Prostate gland (tissue), 2 donors: ENCODE results near the gene EHD1. TPM values are rescaled to one million over a fixed set of nuclear protein-coding genes. Genes with fewer than 3 reads are reported as not detected.

Experiments
- DNase-seq: peaks from one replicate; pipeline ENCODE4 v3.0.0-alpha.2; 2019; ENCODE audit warnings: low spot score
- H3K27ac ChIP-seq, 2 donors: fragments of 200-600 bp; sonication (generic); 2 replicates each; pipeline ENCODE4 v1.5.1; 2017 to 2019
- H3K27me3 ChIP-seq: fragments of 200-600 bp; sonication (generic); replicated peaks from 2 replicates; pipeline ENCODE4 v1.5.1; 2019; ENCODE audit not compliant: insufficient read depth
- H3K36me3 ChIP-seq, 2 donors: fragments of 200-600 bp; sonication (generic); 1 replicate in 1 of 2; 2 replicates in 1 of 2; pipeline versions ENCODE4 v1.5.1 to v1.8.1; 2017 to 2019
- H3K4me1 ChIP-seq: fragments of 200-600 bp; sonication (generic); replicated peaks from 2 replicates; pipeline ENCODE4 v1.5.1; 2019
- H3K4me3 ChIP-seq, 2 donors: fragments of 200-600 bp; sonication (generic); 2 replicates each; pipeline ENCODE4 v1.5.1; 2017 to 2019
- H3K9me3 ChIP-seq: fragments of 200-600 bp; sonication (generic); 2 replicates; pipeline ENCODE4 v1.5.1; 2017
- POLR2A ChIP-seq: fragments of 450-650 bp; IDR thresholded peaks from one replicate; pipeline ENCODE4 v1.6.1; 2016; ENCODE audit warnings: antibody characterized with exemption, mild to moderate bottlenecking
- POLR2AphosphoS5 ChIP-seq: sonication (generic); formaldehyde crosslinking; IDR thresholded peaks from one replicate; pipeline ENCODE4 v1.6.1; 2017; ENCODE audit warnings: antibody characterized with exemption
- WGBS: methylation state at CpG from one replicate; pipeline ENCODE4 v1.1.5; 2018; 5-methylcytosine and 5-hydroxymethylcytosine counted together
- intact Hi-C: fragments of 100-400 bp; cut with DNase I; formaldehyde crosslinking; loops from one replicate; pipeline ENCODE4 v1.14.2; 2022
- total RNA-seq, 2 donors: library from RNA; depleted of rRNA; stranded (reverse); fragments of >200 nt; gene quantifications; one replicate each; pipeline ENCODE4 v1.1.0, GENCODE V29; 2016
- TF ChIP-seq, protein P1 (sequence below), 4 experiments: fragments of 200-600 bp in 2 of 4; fragments of 450-650 bp in 2 of 4; sonication (generic) in 2 of 4; IDR thresholded peaks; 1 replicate in 3 of 4; 2 replicates in 1 of 4; pipeline ENCODE4 v1.5.1; 2016 to 2019; ENCODE audit warnings: antibody characterized with exemption in 4 of 4, mild to moderate bottlenecking in 2 of 4, moderate library complexity in 2 of 4

Gene EHD1
- total RNA-seq, 2 donors from 2014 or later: 38.8 to 104 TPM

DNA sequence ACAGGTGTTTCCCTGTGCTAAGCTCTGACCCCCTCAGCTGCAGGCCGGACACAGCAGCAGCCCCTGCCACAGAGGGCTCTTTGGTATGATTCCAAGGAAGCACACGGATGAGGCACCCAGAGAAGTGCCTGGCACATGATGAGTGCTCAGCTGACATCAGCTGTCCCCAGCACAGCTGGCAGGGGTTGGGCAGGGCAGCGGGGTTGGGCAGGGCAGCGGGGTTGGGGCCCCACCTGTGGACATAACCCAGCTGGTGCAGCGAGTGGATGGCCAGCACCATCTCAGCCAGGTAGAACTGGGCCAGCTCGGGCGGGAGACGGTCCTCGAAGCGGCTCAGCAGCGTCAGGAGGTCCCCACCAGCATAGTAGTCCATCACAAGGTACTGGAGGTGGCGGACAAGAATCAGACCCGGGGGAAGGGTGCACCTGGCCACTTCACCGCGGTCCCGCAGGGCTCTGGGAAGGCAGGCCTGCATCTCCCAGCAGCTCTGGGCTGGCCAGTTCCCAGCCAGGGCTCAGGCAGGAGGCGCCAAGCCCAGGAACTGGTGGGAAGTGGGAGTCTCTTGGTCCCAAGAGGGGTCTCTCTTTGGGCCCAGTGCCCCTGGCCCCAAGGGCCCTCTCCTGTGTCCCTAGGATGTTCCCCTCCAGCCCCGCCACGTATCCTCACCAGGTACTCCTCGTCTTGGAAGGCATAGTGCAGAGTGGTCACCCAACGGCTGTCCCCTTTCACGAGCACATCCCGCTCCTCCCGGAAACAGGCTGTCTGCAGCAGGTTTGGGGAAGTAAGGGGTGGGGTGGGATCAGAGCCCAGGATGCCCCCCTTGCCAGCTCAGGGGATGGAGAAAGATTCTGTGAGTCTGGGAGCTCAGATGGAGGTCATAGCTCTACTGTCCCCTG lies 38.3 kb downstream of the EHD1 start:
- TF ChIP-seq POLR2A (no peak), POLR2AphosphoS5 (no peak)
- TF ChIP-seq, protein P1, sequence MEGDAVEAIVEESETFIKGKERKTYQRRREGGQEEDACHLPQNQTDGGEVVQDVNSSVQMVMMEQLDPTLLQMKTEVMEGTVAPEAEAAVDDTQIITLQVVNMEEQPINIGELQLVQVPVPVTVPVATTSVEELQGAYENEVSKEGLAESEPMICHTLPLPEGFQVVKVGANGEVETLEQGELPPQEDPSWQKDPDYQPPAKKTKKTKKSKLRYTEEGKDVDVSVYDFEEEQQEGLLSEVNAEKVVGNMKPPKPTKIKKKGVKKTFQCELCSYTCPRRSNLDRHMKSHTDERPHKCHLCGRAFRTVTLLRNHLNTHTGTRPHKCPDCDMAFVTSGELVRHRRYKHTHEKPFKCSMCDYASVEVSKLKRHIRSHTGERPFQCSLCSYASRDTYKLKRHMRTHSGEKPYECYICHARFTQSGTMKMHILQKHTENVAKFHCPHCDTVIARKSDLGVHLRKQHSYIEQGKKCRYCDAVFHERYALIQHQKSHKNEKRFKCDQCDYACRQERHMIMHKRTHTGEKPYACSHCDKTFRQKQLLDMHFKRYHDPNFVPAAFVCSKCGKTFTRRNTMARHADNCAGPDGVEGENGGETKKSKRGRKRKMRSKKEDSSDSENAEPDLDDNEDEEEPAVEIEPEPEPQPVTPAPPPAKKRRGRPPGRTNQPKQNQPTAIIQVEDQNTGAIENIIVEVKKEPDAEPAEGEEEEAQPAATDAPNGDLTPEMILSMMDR (IDR thresholded peaks at IDR 0.05): no peak
- 90% methylated on average over 24 of the region's 24 CpGs for WGBS
- no peaks in the 10 kb centered on the region for H3K9me3 ChIP-seq
- no peaks in the 10 kb centered on the region for H3K27me3 ChIP-seq
- H3K4me1 ChIP-seq: peaks cover 10% of the 10 kb centered on the region
- H3K4me3 ChIP-seq: no peak overlapping the region
- intact Hi-C loops: no loop called here
- H3K36me3 ChIP-seq: peaks cover 0 to 4% of the 10 kb centered on the region in 2 donors
- no peak for DNase-seq
- no peak overlapping the region for H3K27ac ChIP-seq

DNA sequence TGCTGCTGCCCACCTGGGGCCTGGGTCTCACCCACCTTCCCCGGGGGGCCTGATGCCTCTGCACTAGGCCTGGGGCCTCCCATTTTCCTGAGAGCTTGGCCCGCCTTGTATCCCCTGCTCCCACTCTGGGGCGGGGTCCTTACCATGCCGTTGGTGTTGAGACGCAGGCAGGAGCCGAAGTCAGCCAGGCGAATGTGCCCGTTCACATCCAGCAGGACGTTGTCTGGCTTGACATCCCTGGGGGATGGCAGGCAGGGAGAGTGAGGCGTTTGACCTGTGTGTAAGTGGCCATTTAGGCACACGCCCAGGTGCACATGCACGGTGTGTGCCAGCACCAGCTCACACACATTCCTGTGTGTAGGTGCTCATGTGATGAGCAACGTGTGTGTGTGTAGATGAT lies 39.1 kb downstream of the EHD1 start:
- Histone ChIP-seq H3K27me3 (no peaks in the 10 kb centered on the region), H3K9me3 (no peaks in the 10 kb centered on the region), H3K4me1 (peaks cover 10% of the 10 kb centered on the region), H3K36me3 (peaks cover 0 to 4% of the 10 kb centered on the region in 2 donors), H3K4me3 (no peak overlapping the region), H3K27ac (no peak overlapping the region)
- intact Hi-C loops: no loop called here
- TF ChIP-seq POLR2AphosphoS5 (no peak), POLR2A (no peak)
- 88% methylated on average over 13 of the region's 13 CpGs for whole genome bisulfite sequencing
- no peak for DNase-seq

DNA sequence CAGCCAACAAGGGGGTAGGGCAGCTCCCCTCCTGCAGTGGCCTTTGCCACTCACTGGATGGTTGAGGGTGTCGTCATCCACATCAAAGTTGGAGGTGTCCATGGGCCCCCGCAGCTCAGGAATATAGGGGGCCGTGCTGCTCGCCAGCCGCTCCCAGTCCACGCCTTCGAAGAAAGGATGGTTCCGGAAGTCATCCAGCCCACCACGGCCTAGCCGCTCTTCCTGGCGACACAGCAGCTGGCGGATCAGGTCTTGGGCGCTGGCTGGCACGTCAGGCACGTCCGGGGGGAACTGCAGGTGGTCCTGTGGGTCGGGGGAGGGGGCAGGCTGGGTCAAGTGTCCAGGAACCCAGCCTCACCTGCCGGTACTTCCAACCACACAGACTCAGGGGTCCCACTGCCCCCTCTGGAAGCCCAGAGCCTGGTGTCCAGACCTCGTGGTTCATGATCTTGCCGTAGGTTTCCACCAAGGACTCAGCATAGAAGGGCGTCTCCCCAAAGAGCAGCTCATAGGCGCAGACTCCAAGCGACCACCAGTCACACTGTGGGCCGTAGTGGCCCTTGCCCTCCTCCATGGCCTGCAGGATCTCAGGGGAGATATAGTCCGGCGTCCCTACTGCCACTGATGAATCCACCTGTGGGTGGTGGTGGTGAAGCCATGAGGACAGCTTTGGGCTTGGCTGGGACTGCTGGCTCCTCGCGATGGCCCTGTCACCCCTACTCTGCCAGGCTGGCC lies 39.7 kb downstream of the EHD1 start:
- 91% methylated on average over 28 of the region's 28 CpGs for WGBS
- intact Hi-C loops: no loop called here

DNA sequence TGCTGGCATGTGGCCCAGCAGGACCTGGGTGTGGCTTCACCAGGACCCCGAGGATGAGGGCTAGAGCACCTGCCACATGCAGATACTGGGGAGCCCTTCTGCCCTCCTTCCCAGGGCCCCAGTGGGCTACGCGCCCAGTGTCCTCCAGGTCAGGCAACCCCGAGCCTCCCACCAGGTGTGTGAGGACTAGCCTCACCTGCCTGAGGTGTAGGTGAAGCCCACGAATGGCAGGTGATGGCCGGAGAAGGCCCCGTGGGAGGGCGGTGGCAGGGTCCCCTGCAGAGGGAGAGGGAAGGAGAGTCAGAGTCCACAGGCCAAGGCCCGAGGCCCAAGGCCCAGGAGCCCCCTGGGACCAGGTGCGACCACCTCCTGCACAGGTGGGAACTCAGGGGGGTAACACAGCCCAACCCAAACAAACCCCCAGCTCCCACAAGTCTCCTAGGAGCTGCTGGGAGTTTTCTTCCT lies 40.5 kb downstream of the EHD1 start:
- Histone ChIP-seq H3K27ac (no peak overlapping the region), H3K9me3 (no peaks in the 10 kb centered on the region), H3K4me3 (no peak overlapping the region), H3K27me3 (no peaks in the 10 kb centered on the region), H3K4me1 (peaks cover 10% of the 10 kb centered on the region), H3K36me3 (peaks cover 4 to 6% of the 10 kb centered on the region in 2 donors)
- no peak for TF ChIP-seq POLR2A
- TF ChIP-seq, protein P1 (IDR thresholded peaks at IDR 0.05): no peak
- TF ChIP-seq POLR2AphosphoS5: no peak
- intact Hi-C loops: no loop called here
- 90% methylated on average over 6 of the region's 10 CpGs for WGBS
- DNase-seq: no peak

More for the DNA sequence above, 39.7 kb downstream of the EHD1 start:
- Histone ChIP-seq H3K27ac (no peak overlapping the region), H3K4me1 (peaks cover 10% of the 10 kb centered on the region), H3K9me3 (no peaks in the 10 kb centered on the region), H3K4me3 (no peak overlapping the region), H3K36me3 (peaks cover 0 to 4% of the 10 kb centered on the region in 2 donors), H3K27me3 (no peaks in the 10 kb centered on the region)
- DNase-seq: no peak
- no peak for TF ChIP-seq POLR2AphosphoS5
- TF ChIP-seq, protein P1 (IDR thresholded peaks at IDR 0.05): no peak
- TF ChIP-seq POLR2A: no peak

DNA sequence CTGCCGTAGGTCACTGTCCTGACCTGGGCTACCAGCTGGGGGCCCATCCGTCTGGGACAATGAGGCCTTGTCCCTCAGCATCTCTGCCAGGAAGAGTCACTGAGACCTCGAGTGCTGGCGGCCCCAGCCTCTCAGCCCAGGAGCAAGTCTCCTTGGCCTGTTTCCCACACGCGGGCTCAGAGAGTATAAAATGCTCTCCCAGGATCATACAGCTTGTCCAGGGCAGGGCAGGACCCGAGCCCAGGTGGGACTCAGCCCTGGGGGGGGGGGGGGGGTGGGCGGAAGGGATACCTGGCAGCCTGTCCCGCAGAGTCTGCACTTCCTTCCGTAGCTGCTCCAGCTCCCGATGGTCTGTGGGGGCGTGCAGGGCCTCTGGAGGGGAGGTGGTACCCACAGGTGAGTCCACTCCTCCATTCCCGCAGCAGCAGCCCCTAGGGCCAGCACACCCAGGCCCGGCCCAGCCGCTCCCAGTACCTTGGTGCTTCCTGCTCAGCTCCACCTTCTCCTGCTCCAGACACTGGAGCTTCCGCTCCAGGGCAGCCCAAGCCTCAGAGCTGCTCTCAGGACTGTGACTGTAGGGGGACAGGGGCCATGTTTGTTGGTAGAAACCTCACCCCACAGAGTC lies 41.9 kb downstream of the EHD1 start:
- intact Hi-C loops: no loop called here
- Histone ChIP-seq H3K4me1 (peaks cover under 1% of the 10 kb centered on the region), H3K27me3 (no peaks in the 10 kb centered on the region), H3K27ac (no peak overlapping the region), H3K9me3 (no peaks in the 10 kb centered on the region), H3K4me3 (no peak overlapping the region), H3K36me3 (peaks cover 4 to 10% of the 10 kb centered on the region in 2 donors)
- DNase-seq: no peak
- TF ChIP-seq POLR2A (no peak), POLR2AphosphoS5 (no peak)
- TF ChIP-seq, protein P1 (IDR thresholded peaks at IDR 0.05): no peak
- WGBS: 82% methylated on average over 16 of the region's 16 CpGs
